SIG-M5 treated with dmso at 0.1 percent for 504 hours (cell line): ENCODE data around the gene DTX2.
"Not testable (repeated sequence)": the region's sequence is repeated elsewhere in the genome, so short reads cannot be mapped to it uniquely, and the experiment has no call there.

Source experiments
- DNase-seq: peaks from one replicate; lab custom pipeline; 2025; ENCODE audit not compliant: unreplicated experiment; lab: John Stamatoyannopoulos, UW

DTX2 gene

DNA sequence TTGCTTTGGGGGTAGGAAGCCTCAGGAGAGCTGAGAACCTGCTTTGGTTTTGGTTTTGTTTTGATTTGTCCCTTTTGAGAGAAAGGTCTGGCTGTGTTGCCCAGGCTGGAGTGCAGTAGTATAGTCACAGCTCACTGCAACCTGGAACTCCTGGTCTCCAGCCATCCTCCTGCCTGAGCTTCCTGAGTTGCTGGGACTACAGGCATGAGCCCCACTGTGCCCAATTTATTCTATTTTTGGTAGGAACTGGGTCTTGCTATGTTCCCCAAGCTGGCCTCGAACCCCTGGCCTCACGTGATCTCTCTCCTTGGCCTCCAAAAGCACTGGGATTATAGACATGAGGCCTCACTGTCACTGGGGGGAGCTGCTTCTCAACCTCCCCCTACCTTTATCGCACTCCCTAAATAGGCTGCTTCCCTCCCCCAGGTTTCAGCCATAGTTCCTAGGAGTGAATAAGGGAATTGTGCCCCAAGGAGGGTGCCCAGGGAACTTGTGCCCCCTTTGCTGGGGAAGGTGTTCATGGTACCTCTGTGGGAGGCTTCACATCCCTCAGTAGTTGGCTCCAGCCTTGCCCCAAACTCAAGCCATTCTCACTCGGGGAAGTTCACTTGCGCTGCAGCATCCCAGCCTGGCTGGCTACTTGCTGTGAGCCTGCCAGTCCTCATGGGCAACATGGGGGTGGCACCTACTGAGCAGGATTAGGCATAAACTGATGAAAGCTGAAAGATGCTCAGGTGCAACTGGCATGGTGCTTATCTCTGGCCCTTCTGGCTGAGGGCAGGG is 18.7 kb upstream of the DTX2 start:
- not testable (repeated sequence) for DNase-seq

DNA sequence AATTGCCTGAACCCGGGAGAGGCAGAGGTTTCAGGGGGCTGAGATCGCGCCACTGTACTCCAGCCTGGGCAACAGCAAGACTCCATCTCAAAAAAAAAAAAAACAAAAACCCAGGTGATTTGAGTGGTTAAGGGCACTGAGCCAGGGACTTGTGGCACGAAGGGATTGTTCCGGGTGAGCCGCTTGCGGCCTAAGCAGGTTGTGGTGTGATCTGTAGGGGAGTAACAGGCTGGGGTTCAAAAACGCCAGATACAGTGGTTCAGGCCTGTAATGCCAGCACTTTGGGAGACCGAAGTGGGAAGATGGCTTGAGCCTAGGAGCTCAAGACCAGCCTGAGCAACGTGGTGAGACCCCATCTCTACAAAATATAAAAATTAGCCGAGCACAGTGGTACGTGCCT is 17.7 kb upstream of the DTX2 start:
- DNase-seq = not testable (repeated sequence)

GRCh38 chr7:76445577-76446008 is 15.9 kb upstream of the DTX2 start:
- DNase-seq = peak; percentile 67

DNA sequence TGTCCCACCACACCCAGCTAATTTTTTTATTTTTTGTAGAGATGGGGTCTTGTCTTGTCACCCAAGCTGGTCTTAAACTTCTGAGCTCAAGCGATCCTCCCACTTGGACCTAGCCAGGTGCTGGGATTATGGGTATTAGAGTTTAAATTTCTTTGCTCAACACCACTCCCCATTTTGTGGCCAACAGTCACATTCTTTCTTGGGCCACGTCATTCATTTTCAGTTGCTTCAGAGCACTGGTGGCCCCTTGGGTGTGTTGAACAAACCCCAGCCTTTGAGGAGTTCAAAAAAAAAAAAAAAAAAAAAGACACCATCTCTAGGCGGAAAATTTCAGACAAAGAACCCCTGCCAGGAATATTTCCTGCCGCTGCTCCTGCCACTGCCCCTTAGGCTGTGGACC is 4.5 kb upstream of the DTX2 start:
- not testable (repeated sequence) for DNase-seq

DNA sequence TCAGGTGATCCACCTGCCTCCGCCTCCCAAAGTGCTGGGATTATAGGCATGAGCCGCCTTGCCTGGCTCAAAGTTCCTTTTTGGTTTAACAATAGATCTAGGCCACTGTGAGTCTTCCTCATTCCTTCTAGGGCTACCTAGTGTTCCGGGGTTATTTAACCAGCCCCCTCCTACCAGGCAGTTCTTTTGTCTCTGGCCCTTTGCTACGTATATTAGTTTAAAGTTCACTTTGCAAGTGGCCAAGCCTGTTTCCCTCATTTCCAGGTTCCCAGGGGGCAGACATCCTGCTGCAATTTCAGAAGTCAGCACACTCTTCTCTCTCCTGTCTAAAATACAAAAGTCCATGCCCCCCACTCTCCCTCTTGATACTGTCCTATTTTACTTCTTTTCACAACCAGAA is 3.0 kb upstream of the DTX2 start:
- not testable (repeated sequence) for DNase-seq

DNA sequence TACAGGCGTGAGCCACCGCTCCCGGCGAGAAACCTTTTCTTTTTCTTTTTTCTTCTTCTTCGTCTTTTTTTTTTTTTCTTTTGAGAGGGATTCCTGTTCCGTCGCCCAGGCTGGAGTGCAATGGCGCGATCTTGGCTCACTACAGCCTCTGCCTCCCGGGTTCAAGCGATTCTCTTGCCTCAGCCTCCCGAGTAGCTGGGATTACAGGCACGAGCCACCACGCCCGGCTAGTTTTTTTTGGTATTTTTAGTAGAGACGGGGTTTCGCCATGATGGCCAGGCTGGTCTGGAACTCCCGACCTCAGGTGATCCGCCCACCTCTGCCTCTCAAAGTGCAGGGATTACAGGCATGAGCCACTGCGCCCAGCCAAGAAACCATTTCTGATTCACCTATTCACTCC is 742 bp upstream of the DTX2 start:
- not testable (repeated sequence) for DNase-seq

- DNase-seq = not testable (repeated sequence)
These were observed 868 bp downstream of the DTX2 start for GRCh38 chr7:76462271-76462882.

DNA sequence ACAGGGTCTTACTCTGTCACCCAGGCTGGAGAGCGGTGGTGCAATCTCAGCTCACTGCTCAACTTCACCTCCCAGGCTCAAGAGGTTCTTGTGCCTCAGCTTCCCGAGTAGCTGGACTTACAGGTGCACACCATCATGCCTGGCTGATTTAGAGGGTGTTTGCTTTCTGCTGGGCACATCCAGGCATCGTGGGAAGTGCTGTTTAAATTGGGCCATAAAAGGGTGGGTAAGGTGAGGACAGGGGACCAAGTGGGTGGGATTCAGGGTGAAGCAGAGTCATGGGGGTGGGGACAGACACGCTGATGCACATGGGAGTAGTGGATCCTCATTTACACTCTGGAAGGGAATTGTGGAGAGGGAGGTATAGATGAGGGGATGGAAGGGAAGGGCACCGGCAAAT is 3.5 kb downstream of the DTX2 start:
- DNase-seq = not testable (repeated sequence)

DNA sequence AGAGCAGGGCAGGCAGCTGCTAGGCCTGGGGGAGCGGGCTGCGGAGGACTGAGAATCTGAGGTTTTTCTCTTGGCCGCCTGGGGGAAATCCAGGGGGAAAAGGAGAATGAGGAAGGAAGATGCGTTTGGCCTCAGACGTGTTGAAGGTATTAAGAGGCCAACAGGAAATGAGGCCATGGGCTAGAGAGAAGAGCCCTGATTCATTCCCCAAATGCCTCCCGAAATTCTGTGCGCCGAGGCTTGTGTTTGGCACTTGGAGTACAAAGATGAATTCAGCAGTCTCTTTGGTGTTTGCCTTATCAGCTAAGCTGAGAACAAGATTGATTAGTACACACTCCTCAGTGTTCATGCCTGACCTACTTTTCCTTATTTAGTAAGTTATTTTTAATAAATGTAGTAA is 4.4 kb downstream of the DTX2 start:
- DNase-seq = not testable (repeated sequence)

DNA sequence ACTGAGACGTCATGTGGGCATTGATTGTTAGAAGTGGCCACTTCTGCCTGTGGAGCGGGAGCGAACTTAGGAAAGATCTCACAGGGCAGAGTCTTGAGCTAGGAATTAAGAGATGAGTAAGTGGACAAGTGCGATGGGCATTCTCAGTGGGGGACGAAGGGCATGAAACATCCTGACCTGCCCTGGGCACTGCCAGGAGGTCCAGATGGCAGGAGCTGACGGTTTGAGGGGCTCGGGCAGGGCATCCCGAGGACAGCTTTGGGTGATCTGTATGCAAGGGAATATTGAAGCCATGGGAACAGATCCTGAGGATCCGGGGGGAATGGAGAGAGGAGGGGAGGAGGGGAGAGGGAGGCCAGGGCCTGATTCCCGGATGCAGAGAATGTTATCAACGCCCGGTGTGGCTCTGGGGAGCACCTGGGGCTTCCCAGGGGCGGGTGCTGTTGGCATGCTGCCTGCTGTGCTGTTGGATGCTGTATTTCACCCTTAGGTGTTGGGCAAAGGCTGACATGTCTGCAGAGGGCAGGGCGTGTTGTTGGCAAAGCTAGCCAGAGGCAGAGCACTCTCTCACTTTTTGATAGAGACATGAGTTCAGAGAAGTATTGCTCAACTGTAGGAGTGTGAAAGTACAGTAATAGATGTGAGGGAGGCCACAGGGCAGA is 6.4 kb downstream of the DTX2 start:
- DNase-seq = not testable (repeated sequence)

GRCh38 chr7:76471556-76472221 is 10.2 kb downstream of the DTX2 start:
- not testable (repeated sequence) for DNase-seq

DNA sequence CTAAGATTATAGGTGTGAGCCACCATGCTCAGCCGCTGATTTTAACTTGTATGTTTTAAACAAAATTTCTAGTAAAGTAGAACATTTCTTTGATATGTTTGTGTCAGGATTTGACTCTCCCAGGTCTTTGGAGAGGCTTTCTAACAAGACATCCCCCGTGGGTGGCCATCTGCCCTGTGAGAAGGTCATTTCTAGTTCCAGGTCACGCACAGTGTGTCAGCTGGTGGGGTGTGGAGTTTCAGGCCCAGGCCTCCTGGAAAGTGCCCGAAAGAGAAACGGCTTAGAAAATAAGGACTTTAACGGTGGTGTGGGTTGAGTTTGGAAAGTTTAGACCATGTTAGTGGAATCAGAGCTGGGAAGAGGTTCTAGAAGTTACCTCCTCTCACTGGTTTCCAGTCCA is 11.6 kb downstream of the DTX2 start:
- not testable (repeated sequence) for DNase-seq

GRCh38 chr7:76476280-76476679 is 14.8 kb downstream of the DTX2 start:
- not testable (repeated sequence) for DNase-seq

- DNase-seq = not testable (repeated sequence)
These were observed 15.4 kb downstream of the DTX2 start for GRCh38 chr7:76476742-76477474.

GRCh38 chr7:76479628-76480027 is 18.1 kb downstream of the DTX2 start:
- DNase-seq = not testable (repeated sequence)

DNA sequence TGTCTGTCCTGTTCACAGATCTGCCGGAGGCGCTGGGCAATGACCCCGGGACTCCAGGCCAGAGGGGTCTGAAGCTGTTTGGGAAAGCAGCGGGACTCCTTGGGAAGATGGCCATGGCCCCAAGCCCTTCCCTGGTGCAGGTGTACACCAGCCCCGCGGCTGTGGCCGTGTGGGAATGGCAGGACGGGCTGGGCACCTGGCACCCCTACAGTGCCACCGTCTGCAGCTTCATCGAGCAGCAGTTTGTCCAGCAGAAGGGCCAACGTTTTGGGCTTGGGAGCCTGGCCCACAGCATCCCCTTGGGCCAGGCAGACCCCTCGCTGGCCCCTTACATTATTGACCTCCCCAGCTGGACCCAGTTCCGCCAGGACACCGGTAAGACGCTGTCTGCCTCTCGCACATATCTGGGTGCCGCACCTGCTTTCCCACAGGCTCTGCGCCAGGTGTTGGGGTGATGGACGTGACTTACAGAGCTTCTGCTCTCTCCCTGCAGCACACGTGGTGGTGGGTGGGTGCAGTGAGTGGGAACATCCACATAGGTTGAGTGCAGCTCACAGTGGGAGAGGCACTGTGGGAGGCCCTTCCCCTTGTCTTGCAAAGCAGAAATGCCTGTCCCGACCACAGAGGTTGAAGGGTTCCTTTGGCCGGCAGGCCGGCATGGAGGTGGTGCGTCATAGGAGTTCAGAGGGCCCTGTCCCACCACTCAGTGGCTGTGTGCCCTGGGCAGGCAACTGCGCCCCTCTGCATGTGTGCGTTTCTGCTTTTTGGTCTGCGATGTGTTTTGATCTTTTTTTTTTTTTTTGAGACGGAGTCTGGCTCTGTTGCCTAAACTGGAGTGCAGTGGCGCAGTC is 19.1 kb downstream of the DTX2 start:
- DNase-seq = not testable (repeated sequence)

- not testable (repeated sequence) for DNase-seq
These were observed 21.2 kb downstream of the DTX2 start for GRCh38 chr7:76482660-76483059.

- DNase-seq = not testable (repeated sequence)
These were observed 21.6 kb downstream of the DTX2 start for GRCh38 chr7:76483081-76483480.

GRCh38 chr7:76484456-76484855 is 22.9 kb downstream of the DTX2 start:
- not testable (repeated sequence) for DNase-seq
